ENCODE measurements around the gene NCOR1.

Gene NCOR1

DNA sequence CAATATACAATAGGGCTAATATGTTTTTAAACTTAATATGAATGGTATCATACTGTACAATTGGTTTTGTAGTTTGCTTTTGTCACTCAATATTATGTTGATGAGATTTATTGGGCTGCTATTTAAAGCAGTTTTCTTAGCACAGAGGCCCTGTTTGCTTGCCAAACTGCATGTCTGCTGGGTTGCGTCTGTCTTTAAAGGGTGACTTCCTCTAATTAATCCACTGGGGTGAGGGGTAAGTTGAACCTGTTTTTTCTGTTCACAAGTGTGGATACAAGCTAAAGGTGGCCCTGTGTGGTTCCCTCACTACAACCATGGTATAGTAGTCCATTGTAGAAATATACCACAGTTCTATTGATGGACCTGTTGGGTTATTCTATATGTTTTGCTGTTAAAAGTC is 196.0 kb downstream of the NCOR1 start:
- CTCF ChIA-PET, result no interaction called here
- TF ChIP-seq LEF1 (IDR thresholded peaks at IDR 0.05; ENCODE audit: borderline replicate concordance), result no peak
- TF ChIP-seq NFRKB (IDR thresholded peaks at IDR 0.05), result no peak
- no peak for TF ChIP-seq TARDBP (IDR thresholded peaks at IDR 0.05)
- TF ChIP-seq SP1 (IDR thresholded peaks at IDR 0.05), result no peak
- TF ChIP-seq SUZ12 (IDR thresholded peaks at IDR 0.05), result no peak
- no peak for TF ChIP-seq ELF4 (IDR thresholded peaks at IDR 0.05)
- no peak for TF ChIP-seq FOXM1 (IDR thresholded peaks at IDR 0.05; ENCODE audit: borderline replicate concordance)
- TF ChIP-seq ARNT (IDR thresholded peaks at IDR 0.05), result no peak
- no peak for TF ChIP-seq FOXK2 (IDR thresholded peaks at IDR 0.05)
- TF ChIP-seq, protein P1, sequence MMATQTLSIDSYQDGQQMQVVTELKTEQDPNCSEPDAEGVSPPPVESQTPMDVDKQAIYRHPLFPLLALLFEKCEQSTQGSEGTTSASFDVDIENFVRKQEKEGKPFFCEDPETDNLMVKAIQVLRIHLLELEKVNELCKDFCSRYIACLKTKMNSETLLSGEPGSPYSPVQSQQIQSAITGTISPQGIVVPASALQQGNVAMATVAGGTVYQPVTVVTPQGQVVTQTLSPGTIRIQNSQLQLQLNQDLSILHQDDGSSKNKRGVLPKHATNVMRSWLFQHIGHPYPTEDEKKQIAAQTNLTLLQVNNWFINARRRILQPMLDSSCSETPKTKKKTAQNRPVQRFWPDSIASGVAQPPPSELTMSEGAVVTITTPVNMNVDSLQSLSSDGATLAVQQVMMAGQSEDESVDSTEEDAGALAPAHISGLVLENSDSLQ (IDR thresholded peaks at IDR 0.05), result no peak
- DNase-seq (ENCODE audit: extremely low spot score), result no peak
- POLR2A ChIA-PET, result interaction anchor here (1.4 kb wide), 1 partner anchor 20 kb away, joined by 3 read pairs; the partner anchor contains the start of genes TTC19 and ZSWIM7

DNA sequence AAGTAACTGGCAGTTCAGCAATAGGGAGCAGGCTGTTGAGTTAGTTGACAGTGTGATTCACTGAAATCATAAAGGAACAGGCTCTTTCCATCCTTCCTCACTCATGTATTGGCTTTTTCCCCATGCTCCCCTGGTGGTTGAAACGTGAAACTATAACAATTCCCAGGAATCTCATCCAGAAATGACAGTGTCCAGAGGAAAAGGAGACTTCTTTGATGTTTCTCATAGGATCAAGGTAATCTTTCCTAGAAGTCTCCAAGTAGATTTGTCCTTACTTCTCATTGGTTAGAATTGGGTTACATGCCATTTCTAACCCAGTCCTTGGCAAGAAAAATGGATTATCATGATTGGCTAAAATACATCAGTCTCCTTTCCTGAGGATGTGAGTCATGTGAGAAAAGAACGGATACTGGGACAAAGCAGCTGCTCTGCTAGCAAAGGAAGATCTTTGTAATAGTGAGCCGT is 201.4 kb downstream of the NCOR1 start:
- peak; percentile 43 for DNase-seq (ENCODE audit: extremely low spot score)
- ChIA-PET POLR2A (interaction anchor here (4.5 kb wide), 1 partner anchor 14 kb away, joined by 34 read pairs; the partner anchor contains the start of genes TTC19 and ZSWIM7), CTCF (interaction anchor here (1.2 kb wide), 1 partner anchor 198 kb away, joined by 3 read pairs; no protein-coding TSS in a partner anchor)
- TF ChIP-seq L3MBTL2 (conservative IDR thresholded peaks at IDR 0.05) (no peak), ELF4 (IDR thresholded peaks at IDR 0.05) (no peak), FOXA1 (IDR thresholded peaks at IDR 0.05) (no peak), TARDBP (IDR thresholded peaks at IDR 0.05) (no peak)

DNA sequence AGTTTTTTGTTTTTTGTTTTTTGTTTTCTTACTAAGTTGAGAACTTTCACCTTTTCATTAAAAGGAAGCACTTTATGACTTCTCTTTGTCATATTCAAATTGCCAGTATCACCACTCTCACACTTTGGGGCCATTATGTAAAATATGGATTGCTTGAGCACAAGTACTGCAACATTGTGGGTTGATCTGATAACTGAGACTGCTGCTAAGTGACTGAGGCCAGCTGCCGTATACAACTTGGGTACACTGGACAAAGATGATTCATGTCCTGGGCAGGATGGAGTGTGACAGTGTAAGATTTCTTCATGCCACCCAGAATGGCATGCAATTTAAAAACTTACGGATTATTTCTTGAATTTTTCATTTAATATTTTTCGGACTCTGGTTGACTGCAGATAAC is 207.9 kb downstream of the NCOR1 start:
- CTCF ChIA-PET, result no interaction called here
- no peak for TF ChIP-seq NFRKB (IDR thresholded peaks at IDR 0.05)
- TF ChIP-seq FOXA1 (IDR thresholded peaks at IDR 0.05), result no peak
- no peak for TF ChIP-seq BHLHE40 (IDR thresholded peaks at IDR 0.05; ENCODE audit: borderline replicate concordance)
- TF ChIP-seq CTBP1 (IDR thresholded peaks at IDR 0.05; ENCODE audit: borderline replicate concordance), result no peak
- no peak for TF ChIP-seq SP1 (IDR thresholded peaks at IDR 0.05)
- TF ChIP-seq SUZ12 (IDR thresholded peaks at IDR 0.05), result no peak
- no peak for TF ChIP-seq TARDBP (IDR thresholded peaks at IDR 0.05)
- TF ChIP-seq FOXK2 (IDR thresholded peaks at IDR 0.05), result no peak
- no peak for TF ChIP-seq L3MBTL2 (conservative IDR thresholded peaks at IDR 0.05)
- POLR2A ChIA-PET, result no interaction called here
- no peak for DNase-seq (ENCODE audit: extremely low spot score)

DNA sequence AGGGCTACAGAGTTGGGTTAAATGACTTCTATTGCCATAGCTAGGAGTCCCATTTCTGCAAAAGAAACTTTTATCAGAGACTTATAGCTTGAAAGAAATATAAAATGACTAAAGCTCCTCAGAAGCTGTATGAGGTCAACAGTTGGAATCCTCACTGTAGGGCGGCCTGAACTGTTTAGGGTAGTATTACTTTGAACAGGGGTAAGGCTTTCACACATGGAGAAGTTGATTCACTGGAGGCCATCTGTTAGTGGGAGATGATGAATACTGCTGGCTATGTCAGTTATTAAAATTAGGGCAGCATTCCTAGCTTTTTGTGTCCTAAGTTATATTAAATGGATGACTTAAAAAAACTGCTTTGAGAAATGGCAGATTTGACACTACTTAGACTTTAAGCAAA is 209.7 kb downstream of the NCOR1 start:
- POLR2A ChIA-PET, result interaction anchor here (0.8 to 1.2 kb wide), 3 partner anchors 10 to 148 kb away, joined by 3 to 5 read pairs (median 3); no protein-coding TSS in a partner anchor
- CTCF ChIA-PET, result no interaction called here
- TF ChIP-seq HDGF (IDR thresholded peaks at IDR 0.05; ENCODE audit: borderline replicate concordance) (no peak), ZNF384 (IDR thresholded peaks at IDR 0.05) (no peak), NFRKB (IDR thresholded peaks at IDR 0.05) (no peak), SP1 (IDR thresholded peaks at IDR 0.05) (no peak), FOXA1 (IDR thresholded peaks at IDR 0.05) (no peak), ELF4 (IDR thresholded peaks at IDR 0.05) (no peak), L3MBTL2 (conservative IDR thresholded peaks at IDR 0.05) (no peak), CTBP1 (IDR thresholded peaks at IDR 0.05; ENCODE audit: borderline replicate concordance) (no peak), FOXK2 (IDR thresholded peaks at IDR 0.05) (no peak)
- no peak for DNase-seq (ENCODE audit: extremely low spot score)

DNA sequence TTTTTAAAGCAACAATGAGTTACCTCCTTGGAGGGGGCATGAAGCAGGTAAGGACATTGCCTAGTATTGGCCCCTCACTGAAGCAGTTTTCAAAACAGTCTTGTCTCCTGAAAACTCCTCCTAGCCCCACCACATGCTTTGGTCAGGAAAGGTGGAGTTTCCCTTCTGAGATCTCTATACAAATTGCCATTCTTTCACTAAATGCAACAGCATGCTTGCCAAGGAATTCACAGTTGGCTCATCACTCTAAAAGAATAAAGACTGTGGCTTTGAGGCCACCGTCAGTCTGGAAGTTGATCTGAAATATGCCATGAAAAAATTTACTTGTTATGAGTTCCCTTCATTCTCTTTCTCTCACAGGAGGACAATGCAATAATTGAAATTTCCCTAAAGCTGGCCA is 211.5 kb downstream of the NCOR1 start:
- POLR2A ChIA-PET, result no interaction called here
- DNase-seq (ENCODE audit: extremely low spot score), result no peak
- TF ChIP-seq HDGF (IDR thresholded peaks at IDR 0.05; ENCODE audit: borderline replicate concordance) (no peak), L3MBTL2 (conservative IDR thresholded peaks at IDR 0.05) (no peak), SP1 (IDR thresholded peaks at IDR 0.05) (no peak), FOXK2 (IDR thresholded peaks at IDR 0.05) (no peak), ZNF384 (IDR thresholded peaks at IDR 0.05) (no peak), ARNT (IDR thresholded peaks at IDR 0.05) (no peak), NFRKB (IDR thresholded peaks at IDR 0.05) (no peak), FOXA1 (IDR thresholded peaks at IDR 0.05) (no peak), LEF1 (IDR thresholded peaks at IDR 0.05; ENCODE audit: borderline replicate concordance) (no peak), CTBP1 (IDR thresholded peaks at IDR 0.05; ENCODE audit: borderline replicate concordance) (no peak), ELF4 (IDR thresholded peaks at IDR 0.05) (no peak), BHLHE40 (IDR thresholded peaks at IDR 0.05; ENCODE audit: borderline replicate concordance) (no peak), FOXM1 (IDR thresholded peaks at IDR 0.05; ENCODE audit: borderline replicate concordance) (no peak)
- CTCF ChIA-PET, result no interaction called here

DNA sequence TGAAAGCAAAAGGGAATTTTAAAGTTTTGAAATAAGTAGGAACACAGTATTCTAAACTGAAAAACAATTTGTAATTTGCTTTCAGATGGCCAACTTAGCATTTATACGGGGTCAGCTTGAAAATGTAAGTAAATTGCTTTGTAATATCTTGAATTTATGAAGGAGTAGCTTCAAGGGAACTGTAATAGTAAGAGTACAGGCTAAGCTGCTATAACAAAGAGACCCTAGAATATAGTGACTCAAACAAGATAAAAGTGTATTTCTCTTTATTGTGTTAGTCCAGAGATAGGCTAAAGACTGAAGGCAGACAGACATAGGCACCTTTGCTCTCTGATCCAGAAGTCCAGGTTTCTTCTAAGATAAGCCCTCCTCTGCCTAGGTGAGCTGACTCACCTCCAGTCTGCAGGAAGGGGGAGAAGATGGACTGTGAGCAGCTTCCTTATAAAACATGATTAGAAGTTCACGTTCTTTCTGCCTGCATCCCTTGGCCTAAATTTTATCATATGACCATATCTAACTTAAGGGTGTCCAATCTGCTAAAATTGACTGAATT is 212.6 kb downstream of the NCOR1 start:
- TF ChIP-seq SP1 (IDR thresholded peaks at IDR 0.05) (no peak), BHLHE40 (IDR thresholded peaks at IDR 0.05; ENCODE audit: borderline replicate concordance) (no peak), FOXK2 (IDR thresholded peaks at IDR 0.05) (no peak), FOXM1 (IDR thresholded peaks at IDR 0.05; ENCODE audit: borderline replicate concordance) (no peak), SUZ12 (IDR thresholded peaks at IDR 0.05) (no peak), TARDBP (IDR thresholded peaks at IDR 0.05) (no peak)
- POLR2A ChIA-PET, result interaction anchor here (1.6 kb wide), 1 partner anchor 57 kb away, joined by 4 read pairs; the partner anchor contains the start of gene ADORA2B
- CTCF ChIA-PET, result no interaction called here
- no peak for DNase-seq (ENCODE audit: extremely low spot score)

DNA sequence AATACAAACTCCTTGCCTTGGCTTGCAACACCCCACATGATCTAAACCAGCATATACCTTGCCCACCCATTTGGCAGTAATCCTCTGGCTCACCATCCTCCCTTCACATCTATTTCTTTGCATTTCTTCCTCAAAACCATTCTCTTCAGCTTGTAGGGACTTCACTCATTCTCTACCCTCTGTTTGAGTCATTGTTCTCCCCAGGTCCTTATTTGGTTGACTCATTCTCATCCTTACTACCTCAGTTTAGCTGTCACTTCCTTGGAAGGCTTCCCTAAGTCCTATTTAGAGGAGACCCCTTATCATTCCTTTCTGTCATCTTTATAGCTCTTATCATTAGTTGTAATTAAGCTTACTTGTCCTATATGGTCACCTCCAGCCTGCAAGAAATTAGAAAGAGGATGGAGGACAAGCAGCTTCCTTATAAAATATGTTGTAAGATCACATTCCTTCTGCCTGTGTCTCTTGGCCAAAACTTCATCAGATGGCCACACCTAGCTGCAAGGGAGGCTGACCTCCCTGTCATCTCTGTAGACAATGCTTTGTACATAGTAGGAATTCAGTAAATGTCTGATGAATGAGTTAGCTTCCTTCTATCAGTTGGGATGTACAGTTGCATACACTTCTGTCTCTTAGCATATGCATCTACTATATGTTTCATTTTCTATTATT is 214.0 kb downstream of the NCOR1 start:
- DNase-seq (ENCODE audit: extremely low spot score), result no peak
- POLR2A ChIA-PET, result interaction anchor here (1.1 to 4.0 kb wide), 5 partner anchors 11 to 212 kb away, joined by 3 to 34 read pairs (median 4); partner anchors contain the start of gene ADORA2B
- CTCF ChIA-PET, result interaction anchor here (0.6 kb wide), 3 partner anchors 25 to 91 kb away, joined by 3 read pairs; no protein-coding TSS in a partner anchor
- TF ChIP-seq ZNF384 (IDR thresholded peaks at IDR 0.05) (no peak), FOXM1 (IDR thresholded peaks at IDR 0.05; ENCODE audit: borderline replicate concordance) (no peak), BHLHE40 (IDR thresholded peaks at IDR 0.05; ENCODE audit: borderline replicate concordance) (no peak), FOXK2 (IDR thresholded peaks at IDR 0.05) (no peak), SP1 (IDR thresholded peaks at IDR 0.05) (no peak), TARDBP (IDR thresholded peaks at IDR 0.05) (no peak), FOXA1 (IDR thresholded peaks at IDR 0.05) (no peak), LEF1 (IDR thresholded peaks at IDR 0.05; ENCODE audit: borderline replicate concordance) (no peak)
